HG03135 (cell line): Measurements from ENCODE around the gene SYCE1.
"Not testable (repeated sequence)": the region's sequence is repeated elsewhere in the genome, so short reads cannot be mapped to it uniquely, and the experiment has no call there.

Experiments used
- ATAC-seq: cut with Tn5 transposase; IDR thresholded peaks from one replicate; pipeline ENCODE4 v1.9.1; 2021; ENCODE audit warnings: mild to moderate bottlenecking, moderate library complexity; ENCODE audit not compliant: unreplicated experiment

The SYCE1 gene

GRCh38 chr10:133559216-133559615 lies 6.2 kb downstream of the SYCE1 start:
- ATAC-seq = no peak

GRCh38 chr10:133557381-133557780 lies 8.0 kb downstream of the SYCE1 start:
- no peak for ATAC-seq

GRCh38 chr10:133555521-133555920 lies 9.9 kb downstream of the SYCE1 start:
- no peak for ATAC-seq

GRCh38 chr10:133554600-133554999 lies 10.8 kb downstream of the SYCE1 start:
- ATAC-seq = no peak

GRCh38 chr10:133544506-133544905 lies 20.9 kb downstream of the SYCE1 start:
- ATAC-seq = no peak

GRCh38 chr10:133541441-133541975 lies 23.9 kb downstream of the SYCE1 start:
- ATAC-seq = not testable (repeated sequence)

GRCh38 chr10:133537546-133538545 lies 27.5 kb downstream of the SYCE1 start:
- ATAC-seq = no peak

GRCh38 chr10:133536198-133536597 lies 29.2 kb downstream of the SYCE1 start:
- no peak for ATAC-seq

GRCh38 chr10:133534417-133534816 lies 31.0 kb downstream of the SYCE1 start:
- ATAC-seq = no peak

GRCh38 chr10:133532871-133533270 lies 32.5 kb downstream of the SYCE1 start:
- ATAC-seq = no peak

- ATAC-seq = no peak
These were observed 34.9 kb downstream of the SYCE1 start for GRCh38 chr10:133530506-133530905.

- no peak for ATAC-seq
These were observed 35.8 kb downstream of the SYCE1 start for GRCh38 chr10:133529576-133529946.

GRCh38 chr10:133528845-133529575 lies 36.4 kb downstream of the SYCE1 start:
- ATAC-seq = no peak

GRCh38 chr10:133528296-133528844 lies 37.0 kb downstream of the SYCE1 start:
- ATAC-seq = no peak

GRCh38 chr10:133527771-133528271 lies 37.6 kb downstream of the SYCE1 start:
- ATAC-seq = no peak

GRCh38 chr10:133526957-133527588 lies 38.3 kb downstream of the SYCE1 start, which contains the start of gene CYP2E1:
TSS of gene CYP2E1 (plus strand) at chr10:133527363. CDS start at chr10:133527396, 33 bp downstream.
- ATAC-seq = no peak

- no peak for ATAC-seq
These were observed 39.9 kb downstream of the SYCE1 start for GRCh38 chr10:133525444-133525843.

- ATAC-seq = no peak
These were observed 41.7 kb downstream of the SYCE1 start for GRCh38 chr10:133523631-133524203.

GRCh38 chr10:133520193-133520738 lies 45.1 kb downstream of the SYCE1 start:
- peak; percentile 90 for ATAC-seq

- ATAC-seq = not testable (repeated sequence)
These were observed 46.9 kb downstream of the SYCE1 start for GRCh38 chr10:133518517-133518916.
